ENCODE measurements around the gene SLC30A2.

DNA sequence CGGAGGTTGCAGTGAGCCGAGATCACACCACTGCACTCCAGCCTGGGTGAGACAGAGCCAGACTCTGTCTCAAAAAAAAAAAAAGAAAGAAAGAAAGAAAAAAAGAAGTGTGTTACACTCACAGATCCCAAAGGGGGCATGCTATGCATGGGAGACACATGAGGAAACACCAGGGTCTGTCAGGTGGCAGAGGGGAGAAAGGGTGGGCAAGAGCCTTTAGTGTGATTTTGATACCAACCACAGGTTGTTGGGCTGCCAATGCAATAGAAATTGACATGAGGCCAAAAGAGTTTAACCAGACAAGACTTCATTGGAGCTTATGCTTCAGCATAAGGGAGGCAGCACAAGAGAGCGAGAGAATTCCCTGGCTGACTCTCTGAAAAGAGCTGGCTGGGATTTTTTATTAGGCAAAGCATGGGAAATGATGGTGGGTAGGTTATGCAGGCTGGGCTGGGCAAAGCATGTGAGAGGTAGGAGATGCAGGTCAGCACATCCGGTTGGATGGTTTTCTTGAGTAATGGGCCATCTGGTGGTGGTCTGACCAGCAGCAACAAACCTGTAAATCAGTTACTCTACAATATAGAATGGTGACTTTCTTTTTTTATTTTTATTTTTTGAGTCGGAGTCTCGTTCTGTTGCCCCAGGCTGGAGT is 36.0 kb downstream of the SLC30A2 start:
- TF ChIP-seq, protein P1, sequence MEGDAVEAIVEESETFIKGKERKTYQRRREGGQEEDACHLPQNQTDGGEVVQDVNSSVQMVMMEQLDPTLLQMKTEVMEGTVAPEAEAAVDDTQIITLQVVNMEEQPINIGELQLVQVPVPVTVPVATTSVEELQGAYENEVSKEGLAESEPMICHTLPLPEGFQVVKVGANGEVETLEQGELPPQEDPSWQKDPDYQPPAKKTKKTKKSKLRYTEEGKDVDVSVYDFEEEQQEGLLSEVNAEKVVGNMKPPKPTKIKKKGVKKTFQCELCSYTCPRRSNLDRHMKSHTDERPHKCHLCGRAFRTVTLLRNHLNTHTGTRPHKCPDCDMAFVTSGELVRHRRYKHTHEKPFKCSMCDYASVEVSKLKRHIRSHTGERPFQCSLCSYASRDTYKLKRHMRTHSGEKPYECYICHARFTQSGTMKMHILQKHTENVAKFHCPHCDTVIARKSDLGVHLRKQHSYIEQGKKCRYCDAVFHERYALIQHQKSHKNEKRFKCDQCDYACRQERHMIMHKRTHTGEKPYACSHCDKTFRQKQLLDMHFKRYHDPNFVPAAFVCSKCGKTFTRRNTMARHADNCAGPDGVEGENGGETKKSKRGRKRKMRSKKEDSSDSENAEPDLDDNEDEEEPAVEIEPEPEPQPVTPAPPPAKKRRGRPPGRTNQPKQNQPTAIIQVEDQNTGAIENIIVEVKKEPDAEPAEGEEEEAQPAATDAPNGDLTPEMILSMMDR (IDR thresholded peaks at IDR 0.05), result no peak
- TF ChIP-seq POLR2AphosphoS5 (IDR thresholded peaks at IDR 0.05), result no peak

Measured in transverse colon (tissue), 4 donors.